CD8-positive, alpha-beta memory T cell (primary cell): ENCODE results near the gene EEPD1. TPM values are rescaled to one million over a fixed set of nuclear protein-coding genes. Genes with fewer than 3 reads are reported as not detected.
"Not testable (repeated sequence)": the region's sequence is repeated elsewhere in the genome, so short reads cannot be mapped to it uniquely, and the experiment has no call there.

ENCODE experiments used
- CTCF ChIA-PET: fragments of 350-600 bp; sonication (Branson Sonifier 250); formaldehyde crosslinking; loops from one replicate; lab custom pipeline; 2021; ENCODE audit warnings: antibody characterized with exemption; lab: Charles Lee
- POLR2A ChIA-PET: fragments of 350-600 bp; sonication (Branson Sonifier 250); formaldehyde crosslinking; loops from one replicate; lab custom pipeline; 2021; ENCODE audit warnings: antibody characterized with exemption; lab: Charles Lee
- DNase-seq, 5 donors: peaks; one replicate each; pipeline versions ENCODE4 v3.0.0 to v3.0.0-alpha.2; 2020 to 2022; ENCODE audit warnings: mixed read lengths in 1 of 5
- H3K27ac ChIP-seq: one replicate; pipeline ENCODE4 v1.7.0; 2013; ENCODE audit warnings: low read depth, mild to moderate bottlenecking, low read length, moderate library complexity
- H3K27me3 ChIP-seq: 2 replicates; pipeline ENCODE4 v1.7.0; 2013; ENCODE audit warnings: low read length, mild to moderate bottlenecking; ENCODE audit not compliant: insufficient read depth, poor library complexity, severe bottlenecking
- H3K36me3 ChIP-seq: 2 replicates; pipeline ENCODE4 v1.7.0; 2013; ENCODE audit warnings: mild to moderate bottlenecking, low read length, moderate library complexity; ENCODE audit not compliant: insufficient read depth
- H3K4me1 ChIP-seq: 2 replicates; pipeline ENCODE4 v1.7.0; 2013; ENCODE audit warnings: mild to moderate bottlenecking, low read length, moderate library complexity; ENCODE audit not compliant: insufficient read depth
- H3K4me3 ChIP-seq: 2 replicates; pipeline ENCODE4 v1.7.0; 2013; ENCODE audit warnings: mild to moderate bottlenecking, low read length
- H3K9me3 ChIP-seq: 2 replicates; pipeline ENCODE4 v1.7.0; 2013; ENCODE audit warnings: mild to moderate bottlenecking, low read length
- H3K27ac Mint-ChIP-seq, 8 donors: one replicate each; pipeline ENCODE4 v1.8.0; 2020 to 2021; ENCODE audit warnings: mixed read lengths in 8 of 8, mild to moderate bottlenecking in 6 of 8, inconsistent platforms in 3 of 8, moderate library complexity in 3 of 8
- H3K27me3 Mint-ChIP-seq, 2 donors: one replicate each; pipeline ENCODE4 v1.8.0; 2020 to 2021; ENCODE audit warnings: mixed read lengths in 2 of 2, mild to moderate bottlenecking in 1 of 2, moderate library complexity in 1 of 2
- H3K36me3 Mint-ChIP-seq, 3 donors: one replicate each; pipeline ENCODE4 v1.8.0; 2020 to 2021; ENCODE audit warnings: mixed read lengths in 3 of 3, inconsistent platforms in 1 of 3, mild to moderate bottlenecking in 1 of 3
- H3K4me1 Mint-ChIP-seq, 3 donors: one replicate each; pipeline ENCODE4 v1.8.0; 2020 to 2021; ENCODE audit warnings: mixed read lengths in 3 of 3, inconsistent platforms in 1 of 3, mild to moderate bottlenecking in 1 of 3
- H3K4me3 Mint-ChIP-seq, 7 donors: one replicate each; pipeline ENCODE4 v1.8.0; 2020 to 2021; ENCODE audit warnings: mixed read lengths in 7 of 7, mild to moderate bottlenecking in 6 of 7, moderate library complexity in 4 of 7, inconsistent platforms in 2 of 7
- H3K9me3 Mint-ChIP-seq, 5 donors: one replicate each; pipeline ENCODE4 v1.8.0; 2020 to 2022; ENCODE audit warnings: mixed read lengths in 5 of 5, mild to moderate bottlenecking in 3 of 5, moderate library complexity in 2 of 5, inconsistent platforms in 1 of 5
- polyA plus RNA-seq: library from polyadenylated mRNA; unstranded; fragments of 300-500 nt; fragmentation: Illumina TruSeq; gene quantifications from one replicate; pipeline ENCODE4 v1.2.3, GENCODE V29; 2021
- total RNA-seq, 2 experiments: library from RNA; stranded (reverse); gene quantifications; one replicate each; pipeline ENCODE4 v1.2.3, GENCODE V29; 2021

EEPD1 gene
- total and polyA plus RNA-seq, 3 experiments from 2014 or later: 0.66 to 15.0 (median 0.84) TPM

DNA sequence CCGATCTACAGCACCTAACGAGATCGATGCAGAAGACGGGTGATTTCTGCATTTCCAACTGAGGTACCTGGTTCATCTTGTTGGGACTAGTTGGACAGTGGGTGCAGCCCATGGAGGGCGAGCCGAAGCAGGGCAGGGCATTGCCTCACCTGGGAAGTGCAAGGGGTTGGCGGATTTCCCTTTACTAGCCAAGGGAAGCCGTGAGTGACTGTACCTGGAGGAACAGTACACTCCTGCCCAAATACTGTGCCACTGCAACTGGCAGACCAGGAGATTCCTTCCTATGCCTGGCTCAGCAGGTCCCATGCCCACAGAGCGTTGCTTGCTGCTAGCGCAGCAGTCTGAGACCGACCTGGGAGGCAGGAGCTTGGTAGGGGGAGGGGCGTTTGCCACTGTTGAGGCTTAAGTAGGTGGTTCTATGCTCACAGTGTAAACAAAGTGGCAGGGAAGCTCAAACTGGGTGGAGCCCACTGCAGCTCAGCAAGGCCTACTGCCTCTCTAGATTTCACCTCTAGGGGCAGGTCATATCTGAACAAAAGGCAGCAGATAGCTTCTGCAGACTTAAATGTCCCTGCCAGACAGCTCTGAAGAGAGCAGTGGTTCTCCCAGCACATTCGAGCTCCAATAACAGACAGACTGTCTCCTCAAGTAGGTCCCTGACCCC, 32.9 kb upstream of the EEPD1 start:
- H3K9me3 ChIP-seq, H3K27ac Mint-ChIP-seq, H3K27me3 ChIP-seq, H3K4me3 Mint-ChIP-seq, H3K36me3 ChIP-seq, H3K4me3 ChIP-seq, POLR2A ChIA-PET, DNase-seq, CTCF ChIA-PET, H3K27ac ChIP-seq: not testable (repeated sequence)
- peaks cover 13% of the 10 kb centered on the region for H3K4me1 ChIP-seq
- Mint-ChIP-seq H3K36me3 (peaks cover 0 to 15% (median 0%) of the 10 kb centered on the region in 3 donors), H3K4me1 (peaks cover 18 to 39% (median 24%) of the 10 kb centered on the region in 3 donors), H3K9me3 (peaks cover 8 to 15% (median 12%) of the 10 kb centered on the region in 5 donors), H3K27me3 (peaks cover 15 to 34% of the 10 kb centered on the region in 2 donors)

GRCh38 chr7:36125630-36126029, 27.4 kb upstream of the EEPD1 start:
- POLR2A ChIA-PET, CTCF ChIA-PET, H3K4me1 ChIP-seq, DNase-seq, H3K27me3 ChIP-seq, H3K4me1 Mint-ChIP-seq, H3K36me3 ChIP-seq, H3K27ac ChIP-seq, H3K27ac Mint-ChIP-seq, H3K4me3 ChIP-seq, H3K4me3 Mint-ChIP-seq, H3K9me3 ChIP-seq: not testable (repeated sequence)
- peaks cover 9 to 11% of the 10 kb centered on the region in 2 donors for H3K27me3 Mint-ChIP-seq
- peaks cover 8 to 15% (median 12%) of the 10 kb centered on the region in 5 donors for H3K9me3 Mint-ChIP-seq
- H3K36me3 Mint-ChIP-seq: peaks cover 0 to 18% (median 0%) of the 10 kb centered on the region in 3 donors

DNA sequence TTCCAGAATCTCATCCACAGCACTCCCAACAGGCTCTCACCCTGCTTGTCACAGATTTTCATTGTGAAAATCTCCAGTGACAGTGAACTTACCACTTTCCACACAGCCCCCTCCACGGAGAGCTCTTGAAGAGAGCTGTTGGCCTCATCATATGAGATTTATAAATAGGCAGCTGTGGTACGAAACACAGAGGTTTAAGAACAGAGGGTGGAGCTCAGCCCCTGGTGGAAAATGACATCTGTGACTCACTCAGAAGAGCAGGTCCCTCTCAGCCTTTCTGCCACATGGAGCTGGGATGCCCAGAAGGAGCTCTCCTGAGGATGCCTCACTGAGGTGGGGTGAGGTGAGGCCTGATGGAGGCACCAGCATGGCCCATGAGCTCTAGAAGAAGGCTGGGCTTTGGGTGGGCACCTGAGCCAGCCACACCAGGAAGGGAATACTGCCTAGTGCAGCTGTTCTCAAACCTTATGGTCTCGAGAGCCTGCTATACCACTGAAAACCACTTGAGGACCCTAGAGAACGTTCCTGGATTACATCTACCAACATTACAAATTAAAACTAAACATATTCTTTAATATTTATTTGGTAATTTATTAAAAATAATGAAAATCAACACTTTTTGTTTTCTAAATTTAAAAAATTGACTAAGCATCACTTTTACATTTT, 25.8 kb upstream of the EEPD1 start:
- no peak overlapping the region for H3K27ac ChIP-seq
- no peak overlapping the region for H3K27ac Mint-ChIP-seq
- peaks cover under 1 to 8% of the 10 kb centered on the region in 2 donors for H3K27me3 Mint-ChIP-seq
- H3K4me3 Mint-ChIP-seq: no peak overlapping the region
- no peaks in the 10 kb centered on the region for H3K36me3 ChIP-seq
- H3K27me3 ChIP-seq: no peaks in the 10 kb centered on the region
- H3K4me1 Mint-ChIP-seq: no peaks in the 10 kb centered on the region
- CTCF ChIA-PET: no interaction called here
- no peak overlapping the region for H3K4me3 ChIP-seq
- POLR2A ChIA-PET: no interaction called here
- no peaks in the 10 kb centered on the region for H3K4me1 ChIP-seq
- peaks cover 0 to 11% (median 8%) of the 10 kb centered on the region in 5 donors for H3K9me3 Mint-ChIP-seq
- peaks cover 0 to 9% (median 0%) of the 10 kb centered on the region in 3 donors for H3K36me3 Mint-ChIP-seq
- H3K9me3 ChIP-seq: no peaks in the 10 kb centered on the region
- DNase-seq: no peak

DNA sequence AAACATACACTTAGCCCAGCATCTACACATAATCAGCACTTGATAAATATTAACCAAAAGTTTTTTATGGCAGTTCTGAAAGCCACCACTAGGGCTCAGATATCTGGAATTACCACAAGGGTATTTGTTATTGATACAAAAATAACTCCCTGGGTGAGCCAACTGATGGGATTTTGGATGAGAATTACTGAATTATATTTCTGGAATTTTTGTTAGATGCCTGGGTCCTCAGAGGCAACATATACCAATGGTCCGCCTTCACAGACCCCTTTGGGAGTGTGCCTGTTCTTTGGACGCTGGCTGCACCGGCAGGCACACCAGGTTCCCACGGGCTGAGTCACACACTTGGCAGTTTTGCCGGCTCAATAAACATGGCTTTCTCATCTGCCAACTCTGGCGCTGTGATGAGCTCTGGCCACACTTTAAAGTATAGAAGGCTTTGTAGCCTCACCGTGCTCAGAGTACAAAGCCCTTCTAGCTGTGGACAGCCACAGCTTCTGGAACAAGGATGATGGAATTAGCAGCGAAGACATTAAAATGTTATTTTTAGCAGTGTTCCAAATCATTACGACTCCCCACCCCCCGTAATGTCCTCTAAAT, 24.5 kb upstream of the EEPD1 start:
- Histone ChIP-seq H3K27me3 (no peaks in the 10 kb centered on the region), H3K4me1 (no peaks in the 10 kb centered on the region), H3K27ac (no peak overlapping the region), H3K4me3 (no peak overlapping the region), H3K9me3 (no peaks in the 10 kb centered on the region), H3K36me3 (no peaks in the 10 kb centered on the region)
- H3K27ac Mint-ChIP-seq: no peak overlapping the region
- H3K27me3 Mint-ChIP-seq: peaks cover 0 to 3% of the 10 kb centered on the region in 2 donors
- H3K4me1 Mint-ChIP-seq: no peaks in the 10 kb centered on the region
- CTCF ChIA-PET: no interaction called here
- H3K4me3 Mint-ChIP-seq: no peak overlapping the region
- POLR2A ChIA-PET: no interaction called here
- no peak for DNase-seq
- peaks cover 0 to 3% (median 2%) of the 10 kb centered on the region in 5 donors for H3K9me3 Mint-ChIP-seq
- H3K36me3 Mint-ChIP-seq: peaks cover 0 to 4% (median 0%) of the 10 kb centered on the region in 3 donors

GRCh38 chr7:36129048-36129534, 24.0 kb upstream of the EEPD1 start:
- H3K9me3 Mint-ChIP-seq: peaks cover 0 to 2% (median 2%) of the 10 kb centered on the region in 5 donors
- Histone ChIP-seq H3K4me1 (no peaks in the 10 kb centered on the region), H3K27ac (no peak overlapping the region), H3K9me3 (no peaks in the 10 kb centered on the region), H3K4me3 (no peak overlapping the region), H3K36me3 (no peaks in the 10 kb centered on the region), H3K27me3 (no peaks in the 10 kb centered on the region)
- H3K4me3 Mint-ChIP-seq: no peak overlapping the region
- H3K36me3 Mint-ChIP-seq: peaks cover 0 to 4% (median 0%) of the 10 kb centered on the region in 3 donors
- POLR2A ChIA-PET: no interaction called here
- peaks cover 0 to 3% of the 10 kb centered on the region in 2 donors for H3K27me3 Mint-ChIP-seq
- CTCF ChIA-PET: no interaction called here
- H3K27ac Mint-ChIP-seq: no peak overlapping the region
- no peaks in the 10 kb centered on the region for H3K4me1 Mint-ChIP-seq
- no peak for DNase-seq

DNA sequence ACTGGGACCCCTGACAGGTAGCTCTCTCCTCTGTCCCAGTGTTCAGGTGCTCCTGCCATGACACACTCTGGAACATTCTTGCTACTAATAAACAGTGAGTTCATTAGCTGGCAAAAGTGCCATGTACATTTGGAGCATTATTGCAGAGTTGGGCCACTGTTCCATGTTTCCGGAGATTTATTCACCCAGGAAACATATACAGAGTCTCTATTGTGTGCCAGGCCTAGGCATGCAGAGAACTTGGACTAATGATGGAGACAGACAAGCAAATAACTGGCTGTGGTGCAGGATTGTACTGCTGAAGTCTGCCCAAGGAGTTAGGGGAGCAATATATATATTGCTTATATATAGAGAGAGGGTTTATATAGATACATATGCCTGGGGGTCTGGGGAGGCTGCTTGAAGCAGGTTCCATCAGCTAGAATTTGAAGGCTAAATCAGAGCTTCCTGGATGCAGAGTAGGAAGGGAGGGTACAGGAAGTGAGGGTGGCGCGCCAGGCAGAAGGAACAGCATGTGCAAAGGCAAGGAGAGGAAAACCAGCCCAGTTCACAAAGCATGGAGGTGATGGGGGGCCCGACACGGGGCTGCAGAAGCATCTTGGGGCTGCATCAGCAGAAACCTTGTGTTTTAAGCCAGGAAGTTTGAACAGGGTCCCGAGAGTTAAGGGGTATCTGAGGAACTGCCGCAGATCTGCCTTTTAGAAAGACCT, 22.7 kb upstream of the EEPD1 start:
- peaks cover 0 to under 1% (median 0%) of the 10 kb centered on the region in 3 donors for H3K36me3 Mint-ChIP-seq
- no peak overlapping the region for H3K4me3 Mint-ChIP-seq
- H3K27ac Mint-ChIP-seq: peak overlapping the region in 1 of 8 donors; percentile 42
- no peaks in the 10 kb centered on the region for H3K27me3 ChIP-seq
- H3K4me1 Mint-ChIP-seq: no peaks in the 10 kb centered on the region
- CTCF ChIA-PET: no interaction called here
- H3K4me1 ChIP-seq: no peaks in the 10 kb centered on the region
- H3K27me3 Mint-ChIP-seq: peaks cover 0 to 3% of the 10 kb centered on the region in 2 donors
- H3K9me3 ChIP-seq: no peaks in the 10 kb centered on the region
- no peak overlapping the region for H3K4me3 ChIP-seq
- H3K36me3 ChIP-seq: no peaks in the 10 kb centered on the region
- H3K9me3 Mint-ChIP-seq: no peaks in the 10 kb centered on the region
- DNase-seq: no peak
- POLR2A ChIA-PET: no interaction called here
- H3K27ac ChIP-seq: no peak overlapping the region

DNA sequence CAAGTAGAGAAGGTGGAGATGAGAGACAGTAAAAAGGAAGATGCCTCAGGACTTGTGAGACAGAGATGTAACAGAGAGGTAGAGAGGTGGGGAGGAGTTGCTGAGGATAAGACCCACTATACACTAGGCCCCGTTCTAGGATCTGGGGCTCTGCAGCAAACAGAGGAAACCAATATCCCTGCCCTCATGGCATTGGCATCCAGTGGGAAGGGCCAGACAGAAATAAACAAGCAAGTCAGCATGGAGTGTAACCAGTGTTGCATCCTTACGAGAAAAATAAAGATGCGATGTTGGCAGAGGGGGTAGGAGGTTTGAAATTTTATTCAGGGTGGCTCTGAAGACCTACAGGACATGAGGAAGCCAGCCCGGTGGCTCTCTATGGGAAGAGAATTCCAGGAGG, 22.0 kb upstream of the EEPD1 start:
- Mint-ChIP-seq H3K27me3 (peaks cover 0 to 3% of the 10 kb centered on the region in 2 donors), H3K4me3 (no peak overlapping the region), H3K9me3 (no peaks in the 10 kb centered on the region), H3K27ac (no peak overlapping the region), H3K36me3 (no peaks in the 10 kb centered on the region), H3K4me1 (no peaks in the 10 kb centered on the region)
- Histone ChIP-seq H3K27ac (no peak overlapping the region), H3K36me3 (no peaks in the 10 kb centered on the region), H3K9me3 (no peaks in the 10 kb centered on the region), H3K4me3 (no peak overlapping the region), H3K27me3 (no peaks in the 10 kb centered on the region), H3K4me1 (no peaks in the 10 kb centered on the region)
- POLR2A ChIA-PET: no interaction called here
- CTCF ChIA-PET: no interaction called here
- no peak for DNase-seq
